WTC11 (cell line): ENCODE data around the gene ACVR1B. TPM values are rescaled to one million over a fixed set of nuclear protein-coding genes. Genes with fewer than 3 reads are reported as not detected.
A peak's percentile ranks its signal among the peaks of the same experiment; 100 is the strongest.

Experiments used
- ATAC-seq: fragments of 200-7000 bp; cut with Tn5 transposase; 2 replicates; pipeline ENCODE4 v1.10.0; 2021; ENCODE audit warnings: mild to moderate bottlenecking, moderate library complexity
- CTCF ChIA-PET: fragments of 300-600 bp; sonication (Branson Sonifier 250); formaldehyde crosslinking; loops from one replicate; lab custom pipeline; 2021; ENCODE audit warnings: antibody characterized with exemption; lab: Charles Lee
- POLR2A ChIA-PET: fragments of 350-600 bp; sonication (Branson Sonifier 250); formaldehyde crosslinking; loops from one replicate; lab custom pipeline; 2021; ENCODE audit warnings: antibody characterized with exemption; lab: Charles Lee
- DNase-seq: peaks from one replicate; pipeline ENCODE4 v3.0.0; 2021; ENCODE audit warnings: low spot score
- H3K27ac Mint-ChIP-seq: 2 replicates; pipeline ENCODE4 v1.8.0; 2021; ENCODE audit warnings: mixed read lengths
- H3K27me3 Mint-ChIP-seq: 2 replicates; pipeline ENCODE4 v1.8.0; 2021; ENCODE audit warnings: low read depth, mild to moderate bottlenecking, moderate library complexity, mixed read lengths
- H3K36me3 Mint-ChIP-seq: 2 replicates; pipeline ENCODE4 v1.8.0; 2021; ENCODE audit warnings: mixed read lengths
- H3K4me1 Mint-ChIP-seq: 2 replicates; pipeline ENCODE4 v1.8.0; 2022; ENCODE audit warnings: mixed read lengths
- H3K4me3 Mint-ChIP-seq: 2 replicates; pipeline ENCODE4 v1.8.0; 2021; ENCODE audit warnings: mild to moderate bottlenecking, moderate library complexity, mixed read lengths
- H3K9me3 Mint-ChIP-seq: 2 replicates; pipeline ENCODE4 v1.8.0; 2021; ENCODE audit warnings: mixed read lengths
- ELF4 ChIP-seq: sonication (generic); formaldehyde crosslinking; IDR thresholded peaks from 2 replicates; pipeline ENCODE4 v1.8.1; 2022; ENCODE audit warnings: low read depth, mild to moderate bottlenecking, moderate library complexity, missing genetic modification reagents
- HMGA2 ChIP-seq: fragments of 250-450 bp; sonication (Bioruptor Pico); IDR thresholded peaks from 2 replicates; pipeline ENCODE4 v1.4.0; 2021; ENCODE audit warnings: mild to moderate bottlenecking, moderate library complexity
- JUN ChIP-seq: sonication (generic); formaldehyde crosslinking; IDR thresholded peaks from 2 replicates; pipeline ENCODE4 v1.8.0; 2023; ENCODE audit warnings: mild to moderate bottlenecking, missing genetic modification reagents
- MXD4 ChIP-seq: fragments of 250-450 bp; sonication (Bioruptor Pico); IDR thresholded peaks from 2 replicates; pipeline ENCODE4 v1.8.0; 2021; ENCODE audit warnings: mild to moderate bottlenecking, moderate library complexity, borderline replicate concordance
- NR1H2 ChIP-seq: sonication (generic); formaldehyde crosslinking; IDR thresholded peaks from 2 replicates; pipeline ENCODE4 v1.9.0; 2021; ENCODE audit warnings: mild to moderate bottlenecking, moderate library complexity, missing genetic modification reagents
- NR3C1 ChIP-seq: sonication (generic); formaldehyde crosslinking; conservative IDR thresholded peaks from 2 replicates; pipeline ENCODE4 v1.8.1; 2023; ENCODE audit warnings: low read depth, mild to moderate bottlenecking, missing genetic modification reagents
- OVOL2 ChIP-seq: fragments of 250-450 bp; sonication (Bioruptor Pico); IDR thresholded peaks from 2 replicates; pipeline ENCODE4 v1.9.0; 2021; ENCODE audit warnings: mild to moderate bottlenecking, borderline replicate concordance
- STAT6 ChIP-seq: sonication (generic); formaldehyde crosslinking; conservative IDR thresholded peaks from 2 replicates; pipeline ENCODE4 v1.8.1; 2023; ENCODE audit warnings: mild to moderate bottlenecking, low read depth, missing genetic modification reagents, moderate library complexity
- TCF7 ChIP-seq: sonication (generic); formaldehyde crosslinking; IDR thresholded peaks from 2 replicates; pipeline ENCODE4 v1.8.0; 2022; ENCODE audit warnings: mild to moderate bottlenecking, low read depth, missing genetic modification reagents, moderate library complexity
- TP53 ChIP-seq: sonication (generic); formaldehyde crosslinking; IDR thresholded peaks from 2 replicates; pipeline ENCODE4 v1.8.1; 2023; ENCODE audit warnings: mild to moderate bottlenecking, missing genetic modification reagents
- total RNA-seq: library from RNA; stranded (reverse); gene quantifications from 3 replicates; pipeline ENCODE4 v1.2.3, GENCODE V29; 2021
- TF ChIP-seq, protein P1 (sequence below): fragments of 200-600 bp; IDR thresholded peaks from 2 replicates; pipeline ENCODE4 v1.8.0; 2022; ENCODE audit warnings: antibody characterized with exemption
- TF ChIP-seq, protein P2 (sequence below): sonication (generic); formaldehyde crosslinking; IDR thresholded peaks from 2 replicates; pipeline ENCODE4 v1.8.0; 2022; ENCODE audit warnings: mild to moderate bottlenecking, missing genetic modification reagents
- TF ChIP-seq, protein P3 (sequence below): sonication (generic); formaldehyde crosslinking; IDR thresholded peaks from 2 replicates; pipeline ENCODE4 v1.8.0; 2022; ENCODE audit warnings: missing genetic modification reagents
- TF ChIP-seq, protein P4 (sequence below): fragments of 250-450 bp; sonication (Bioruptor Pico); IDR thresholded peaks from 2 replicates; pipeline ENCODE4 v1.9.0; 2021; ENCODE audit warnings: mild to moderate bottlenecking

Gene ACVR1B
- total RNA-seq, 1 experiment from 2014 or later = 24.1 TPM

DNA sequence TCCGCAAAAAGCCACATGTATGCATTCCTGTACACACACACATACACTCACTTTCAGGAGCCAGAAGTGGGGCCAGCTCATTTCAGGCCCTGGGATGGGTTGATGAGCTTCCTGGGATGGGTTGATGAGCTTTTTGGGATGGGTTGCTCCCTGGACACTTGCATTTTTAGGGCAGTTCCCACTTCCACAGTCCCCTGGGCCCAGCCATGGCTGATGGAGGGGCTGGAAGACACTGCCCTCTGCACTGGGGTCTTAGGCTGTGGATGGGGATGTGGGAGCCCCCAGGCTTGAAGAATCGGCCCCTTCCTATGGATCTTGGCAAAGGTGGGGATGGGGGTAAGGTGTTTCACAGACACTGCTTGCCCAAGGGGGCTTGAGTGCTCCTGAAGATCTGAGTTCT, 31.5 kb upstream of the ACVR1B start (continued):
- TF ChIP-seq STAT6 (CRISPR knock-in tag) (no peak), JUN (CRISPR knock-in tag) (no peak), ELF4 (CRISPR knock-in tag) (no peak), MXD4 (CRISPR knock-in tag) (no peak)
- TF ChIP-seq, protein P1, sequence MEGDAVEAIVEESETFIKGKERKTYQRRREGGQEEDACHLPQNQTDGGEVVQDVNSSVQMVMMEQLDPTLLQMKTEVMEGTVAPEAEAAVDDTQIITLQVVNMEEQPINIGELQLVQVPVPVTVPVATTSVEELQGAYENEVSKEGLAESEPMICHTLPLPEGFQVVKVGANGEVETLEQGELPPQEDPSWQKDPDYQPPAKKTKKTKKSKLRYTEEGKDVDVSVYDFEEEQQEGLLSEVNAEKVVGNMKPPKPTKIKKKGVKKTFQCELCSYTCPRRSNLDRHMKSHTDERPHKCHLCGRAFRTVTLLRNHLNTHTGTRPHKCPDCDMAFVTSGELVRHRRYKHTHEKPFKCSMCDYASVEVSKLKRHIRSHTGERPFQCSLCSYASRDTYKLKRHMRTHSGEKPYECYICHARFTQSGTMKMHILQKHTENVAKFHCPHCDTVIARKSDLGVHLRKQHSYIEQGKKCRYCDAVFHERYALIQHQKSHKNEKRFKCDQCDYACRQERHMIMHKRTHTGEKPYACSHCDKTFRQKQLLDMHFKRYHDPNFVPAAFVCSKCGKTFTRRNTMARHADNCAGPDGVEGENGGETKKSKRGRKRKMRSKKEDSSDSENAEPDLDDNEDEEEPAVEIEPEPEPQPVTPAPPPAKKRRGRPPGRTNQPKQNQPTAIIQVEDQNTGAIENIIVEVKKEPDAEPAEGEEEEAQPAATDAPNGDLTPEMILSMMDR = no peak

DNA sequence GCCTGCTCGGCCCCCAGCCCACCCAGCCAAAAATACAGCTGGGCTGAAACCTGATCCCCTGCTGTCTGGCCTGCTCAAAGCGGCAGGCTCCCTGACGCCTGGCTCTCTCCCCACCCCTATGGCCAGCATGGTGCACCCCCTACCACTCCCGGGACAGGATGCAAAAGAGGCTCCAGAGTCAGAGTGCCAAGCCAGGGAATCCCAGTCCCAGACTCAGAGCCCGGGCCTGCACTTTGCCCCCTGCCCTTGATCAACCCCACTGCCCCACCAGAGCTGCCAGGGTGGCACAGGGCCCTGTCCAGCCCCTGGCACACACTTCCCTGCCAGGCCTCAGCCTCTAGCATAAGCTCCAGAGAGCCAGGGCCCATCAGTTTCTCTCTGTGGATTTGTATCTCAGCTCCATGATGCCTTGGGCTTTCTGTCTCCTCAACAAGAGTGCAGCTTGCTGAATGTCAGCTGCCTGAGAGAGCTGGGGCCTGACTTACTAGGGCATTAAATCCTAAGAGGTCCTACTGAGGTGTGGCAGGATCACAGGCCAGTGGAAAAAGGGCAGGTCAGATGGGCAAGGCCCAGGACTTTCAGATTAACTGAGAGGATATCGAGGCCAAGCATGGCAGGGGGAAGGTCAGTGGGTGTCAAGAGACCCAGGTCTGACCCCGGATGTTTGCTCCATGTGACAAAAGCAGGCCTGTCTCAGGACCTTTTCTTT, 30.3 kb upstream of the ACVR1B start:
- CTCF ChIA-PET = interaction anchor here (0.8 to 5.2 kb wide), 8 partner anchors 8 to 104 kb away, joined by 3 to 143 read pairs (median 4); partner anchors contain the start of gene ACVR1B
- TF ChIP-seq TP53 (CRISPR knock-in tag) = no peak
- no peak for TF ChIP-seq NR3C1 (CRISPR knock-in tag)
- TF ChIP-seq, protein P2, sequence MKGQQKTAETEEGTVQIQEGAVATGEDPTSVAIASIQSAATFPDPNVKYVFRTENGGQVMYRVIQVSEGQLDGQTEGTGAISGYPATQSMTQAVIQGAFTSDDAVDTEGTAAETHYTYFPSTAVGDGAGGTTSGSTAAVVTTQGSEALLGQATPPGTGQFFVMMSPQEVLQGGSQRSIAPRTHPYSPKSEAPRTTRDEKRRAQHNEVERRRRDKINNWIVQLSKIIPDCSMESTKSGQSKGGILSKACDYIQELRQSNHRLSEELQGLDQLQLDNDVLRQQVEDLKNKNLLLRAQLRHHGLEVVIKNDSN (CRISPR knock-in tag) = no peak
- TF ChIP-seq, protein P3, sequence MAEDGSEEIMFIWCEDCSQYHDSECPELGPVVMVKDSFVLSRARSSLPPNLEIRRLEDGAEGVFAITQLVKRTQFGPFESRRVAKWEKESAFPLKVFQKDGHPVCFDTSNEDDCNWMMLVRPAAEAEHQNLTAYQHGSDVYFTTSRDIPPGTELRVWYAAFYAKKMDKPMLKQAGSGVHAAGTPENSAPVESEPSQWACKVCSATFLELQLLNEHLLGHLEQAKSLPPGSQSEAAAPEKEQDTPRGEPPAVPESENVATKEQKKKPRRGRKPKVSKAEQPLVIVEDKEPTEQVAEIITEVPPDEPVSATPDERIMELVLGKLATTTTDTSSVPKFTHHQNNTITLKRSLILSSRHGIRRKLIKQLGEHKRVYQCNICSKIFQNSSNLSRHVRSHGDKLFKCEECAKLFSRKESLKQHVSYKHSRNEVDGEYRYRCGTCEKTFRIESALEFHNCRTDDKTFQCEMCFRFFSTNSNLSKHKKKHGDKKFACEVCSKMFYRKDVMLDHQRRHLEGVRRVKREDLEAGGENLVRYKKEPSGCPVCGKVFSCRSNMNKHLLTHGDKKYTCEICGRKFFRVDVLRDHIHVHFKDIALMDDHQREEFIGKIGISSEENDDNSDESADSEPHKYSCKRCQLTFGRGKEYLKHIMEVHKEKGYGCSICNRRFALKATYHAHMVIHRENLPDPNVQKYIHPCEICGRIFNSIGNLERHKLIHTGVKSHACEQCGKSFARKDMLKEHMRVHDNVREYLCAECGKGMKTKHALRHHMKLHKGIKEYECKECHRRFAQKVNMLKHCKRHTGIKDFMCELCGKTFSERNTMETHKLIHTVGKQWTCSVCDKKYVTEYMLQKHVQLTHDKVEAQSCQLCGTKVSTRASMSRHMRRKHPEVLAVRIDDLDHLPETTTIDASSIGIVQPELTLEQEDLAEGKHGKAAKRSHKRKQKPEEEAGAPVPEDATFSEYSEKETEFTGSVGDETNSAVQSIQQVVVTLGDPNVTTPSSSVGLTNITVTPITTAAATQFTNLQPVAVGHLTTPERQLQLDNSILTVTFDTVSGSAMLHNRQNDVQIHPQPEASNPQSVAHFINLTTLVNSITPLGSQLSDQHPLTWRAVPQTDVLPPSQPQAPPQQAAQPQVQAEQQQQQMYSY (CRISPR knock-in tag) = no peak
- TF ChIP-seq, protein P1 = no peak
- no peak for TF ChIP-seq OVOL2 (CRISPR knock-in tag)
- TF ChIP-seq HMGA2 (CRISPR knock-in tag) = no peak
- no peak for TF ChIP-seq ELF4 (CRISPR knock-in tag)
- TF ChIP-seq, protein P4, sequence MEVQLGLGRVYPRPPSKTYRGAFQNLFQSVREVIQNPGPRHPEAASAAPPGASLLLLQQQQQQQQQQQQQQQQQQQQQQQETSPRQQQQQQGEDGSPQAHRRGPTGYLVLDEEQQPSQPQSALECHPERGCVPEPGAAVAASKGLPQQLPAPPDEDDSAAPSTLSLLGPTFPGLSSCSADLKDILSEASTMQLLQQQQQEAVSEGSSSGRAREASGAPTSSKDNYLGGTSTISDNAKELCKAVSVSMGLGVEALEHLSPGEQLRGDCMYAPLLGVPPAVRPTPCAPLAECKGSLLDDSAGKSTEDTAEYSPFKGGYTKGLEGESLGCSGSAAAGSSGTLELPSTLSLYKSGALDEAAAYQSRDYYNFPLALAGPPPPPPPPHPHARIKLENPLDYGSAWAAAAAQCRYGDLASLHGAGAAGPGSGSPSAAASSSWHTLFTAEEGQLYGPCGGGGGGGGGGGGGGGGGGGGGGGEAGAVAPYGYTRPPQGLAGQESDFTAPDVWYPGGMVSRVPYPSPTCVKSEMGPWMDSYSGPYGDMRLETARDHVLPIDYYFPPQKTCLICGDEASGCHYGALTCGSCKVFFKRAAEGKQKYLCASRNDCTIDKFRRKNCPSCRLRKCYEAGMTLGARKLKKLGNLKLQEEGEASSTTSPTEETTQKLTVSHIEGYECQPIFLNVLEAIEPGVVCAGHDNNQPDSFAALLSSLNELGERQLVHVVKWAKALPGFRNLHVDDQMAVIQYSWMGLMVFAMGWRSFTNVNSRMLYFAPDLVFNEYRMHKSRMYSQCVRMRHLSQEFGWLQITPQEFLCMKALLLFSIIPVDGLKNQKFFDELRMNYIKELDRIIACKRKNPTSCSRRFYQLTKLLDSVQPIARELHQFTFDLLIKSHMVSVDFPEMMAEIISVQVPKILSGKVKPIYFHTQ (CRISPR knock-in tag) = no peak
- TF ChIP-seq NR1H2 (CRISPR knock-in tag) = no peak
- no peak for TF ChIP-seq TCF7
- ATAC-seq (peak; percentile 57), DNase-seq (no peak)
- H3K9me3 Mint-ChIP-seq = no peaks in the 10 kb centered on the region
- peaks cover 22% of the 10 kb centered on the region for H3K27me3 Mint-ChIP-seq
- peaks cover 26% of the 10 kb centered on the region for H3K4me1 Mint-ChIP-seq
- H3K4me3 Mint-ChIP-seq = no peak overlapping the region
- POLR2A ChIA-PET = interaction anchor here (0.7 to 1.1 kb wide), 2 partner anchors 14 to 24 kb away, joined by 3 read pairs; partner anchors contain the start of gene ACVRL1
- no peak overlapping the region for H3K27ac Mint-ChIP-seq
- no peaks in the 10 kb centered on the region for H3K36me3 Mint-ChIP-seq
